ENCODE data around the gene OR2T5.
"Not testable (repeated sequence)": the region's sequence is repeated elsewhere in the genome, so short reads cannot be mapped to it uniquely, and the experiment has no call there.

GRCh38 chr1:248444603-248445002 is 43.8 kb upstream of the OR2T5 start:
- not testable (repeated sequence) for TF ChIP-seq CTCF (IDR thresholded peaks at IDR 0.05; ENCODE audit: borderline replicate concordance, extremely low read depth, low read length, poor library complexity, severe bottlenecking); EZH2 (IDR thresholded peaks at IDR 0.05; ENCODE audit: borderline replicate concordance, low read depth, low read length, severe bottlenecking)

All from DND-41 (cell line).